Measurements from ENCODE around the gene KIF6.

KIF6 gene

GRCh38 chr6:39466631-39467030, 258.6 kb downstream of the KIF6 start:
- Histone ChIP-seq H3K4me2 (ENCODE audit: low read depth, low read length, poor library complexity, severe bottlenecking) (no peak overlapping the region), H3K9ac (ENCODE audit: low read depth, low read length, poor library complexity, severe bottlenecking) (no peak overlapping the region), H3F3A (ENCODE audit: low read depth) (no peaks in the 10 kb centered on the region), H2AFZ (ENCODE audit: low read length) (no peak overlapping the region), H3K27me3 (ENCODE audit: insufficient read depth, low read length, poor library complexity, severe bottlenecking) (no peaks in the 10 kb centered on the region), H3K36me3 (ENCODE audit: insufficient read depth, low read length) (no peaks in the 10 kb centered on the region), H3K4me3 (ENCODE audit: low read length, poor library complexity, severe bottlenecking) (no peak overlapping the region), H3K9me3 (ENCODE audit: insufficient read depth, low read depth, low read length) (no peaks in the 10 kb centered on the region), H3K4me1 (ENCODE audit: insufficient read depth, low read length, poor library complexity, severe bottlenecking) (no peaks in the 10 kb centered on the region), H3K79me2 (ENCODE audit: insufficient read depth, low read length) (no peaks in the 10 kb centered on the region), H4K20me1 (ENCODE audit: insufficient read depth, low read length, poor library complexity, severe bottlenecking) (no peaks in the 10 kb centered on the region), H3K9me2 (replicated peaks; ENCODE audit: low read depth, low read length) (no peaks in the 10 kb centered on the region)
- TF ChIP-seq, protein P1, sequence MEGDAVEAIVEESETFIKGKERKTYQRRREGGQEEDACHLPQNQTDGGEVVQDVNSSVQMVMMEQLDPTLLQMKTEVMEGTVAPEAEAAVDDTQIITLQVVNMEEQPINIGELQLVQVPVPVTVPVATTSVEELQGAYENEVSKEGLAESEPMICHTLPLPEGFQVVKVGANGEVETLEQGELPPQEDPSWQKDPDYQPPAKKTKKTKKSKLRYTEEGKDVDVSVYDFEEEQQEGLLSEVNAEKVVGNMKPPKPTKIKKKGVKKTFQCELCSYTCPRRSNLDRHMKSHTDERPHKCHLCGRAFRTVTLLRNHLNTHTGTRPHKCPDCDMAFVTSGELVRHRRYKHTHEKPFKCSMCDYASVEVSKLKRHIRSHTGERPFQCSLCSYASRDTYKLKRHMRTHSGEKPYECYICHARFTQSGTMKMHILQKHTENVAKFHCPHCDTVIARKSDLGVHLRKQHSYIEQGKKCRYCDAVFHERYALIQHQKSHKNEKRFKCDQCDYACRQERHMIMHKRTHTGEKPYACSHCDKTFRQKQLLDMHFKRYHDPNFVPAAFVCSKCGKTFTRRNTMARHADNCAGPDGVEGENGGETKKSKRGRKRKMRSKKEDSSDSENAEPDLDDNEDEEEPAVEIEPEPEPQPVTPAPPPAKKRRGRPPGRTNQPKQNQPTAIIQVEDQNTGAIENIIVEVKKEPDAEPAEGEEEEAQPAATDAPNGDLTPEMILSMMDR (conservative IDR thresholded peaks at IDR 0.05; ENCODE audit: low read length): no peak
- no peak for TF ChIP-seq EZH2phosphoT487 (IDR thresholded peaks at IDR 0.05; ENCODE audit: borderline replicate concordance)

- Histone ChIP-seq H4K20me1 (ENCODE audit: insufficient read depth, low read length, poor library complexity, severe bottlenecking) (no peaks in the 10 kb centered on the region), H3K36me3 (ENCODE audit: insufficient read depth, low read length) (no peaks in the 10 kb centered on the region), H3F3A (ENCODE audit: low read depth) (no peaks in the 10 kb centered on the region), H3K27me3 (ENCODE audit: insufficient read depth, low read length, poor library complexity, severe bottlenecking) (no peaks in the 10 kb centered on the region), H3K4me3 (ENCODE audit: low read length, poor library complexity, severe bottlenecking) (no peak overlapping the region), H3K9me2 (replicated peaks; ENCODE audit: low read depth, low read length) (no peaks in the 10 kb centered on the region), H3K79me2 (ENCODE audit: insufficient read depth, low read length) (no peaks in the 10 kb centered on the region), H2AFZ (ENCODE audit: low read length) (no peak overlapping the region), H3K4me1 (ENCODE audit: insufficient read depth, low read length, poor library complexity, severe bottlenecking) (no peaks in the 10 kb centered on the region), H3K9me3 (ENCODE audit: insufficient read depth, low read depth, low read length) (no peaks in the 10 kb centered on the region), H3K4me2 (ENCODE audit: low read depth, low read length, poor library complexity, severe bottlenecking) (no peak overlapping the region), H3K9ac (ENCODE audit: low read depth, low read length, poor library complexity, severe bottlenecking) (no peak overlapping the region)
- no peak for TF ChIP-seq EZH2phosphoT487 (IDR thresholded peaks at IDR 0.05; ENCODE audit: borderline replicate concordance)
- TF ChIP-seq, protein P1 (conservative IDR thresholded peaks at IDR 0.05; ENCODE audit: low read length): no peak
Measured at GRCh38 chr6:39465539-39465938, 259.7 kb downstream of the KIF6 start.

DNA sequence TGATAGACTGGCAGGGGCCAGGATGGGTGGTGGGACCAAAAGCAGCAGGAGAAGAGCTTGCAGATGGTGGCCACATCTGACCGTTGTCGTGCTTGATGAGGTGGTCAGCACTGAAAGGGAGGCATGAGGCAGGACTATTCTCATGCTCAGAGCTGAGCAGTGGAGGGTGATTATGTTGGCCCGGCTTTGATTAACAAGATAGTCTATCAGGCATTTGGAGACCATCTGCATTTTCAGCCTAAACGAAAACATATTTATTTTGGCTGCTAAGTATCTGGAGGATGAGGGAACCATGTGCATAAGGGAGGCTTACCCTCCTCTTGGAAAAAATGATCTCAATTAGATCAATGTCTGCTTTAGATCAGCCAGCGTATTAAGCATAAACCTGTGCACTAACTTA, 261.1 kb downstream of the KIF6 start:
- TF ChIP-seq, protein P1 (conservative IDR thresholded peaks at IDR 0.05; ENCODE audit: low read length): no peak
- TF ChIP-seq EZH2phosphoT487 (IDR thresholded peaks at IDR 0.05; ENCODE audit: borderline replicate concordance): no peak
- no peaks in the 10 kb centered on the region for H4K20me1 ChIP-seq (ENCODE audit: insufficient read depth, low read length, poor library complexity, severe bottlenecking)
- no peaks in the 10 kb centered on the region for H3K27me3 ChIP-seq (ENCODE audit: insufficient read depth, low read length, poor library complexity, severe bottlenecking)
- no peak overlapping the region for H3K9ac ChIP-seq (ENCODE audit: low read depth, low read length, poor library complexity, severe bottlenecking)
- H3K36me3 ChIP-seq (ENCODE audit: insufficient read depth, low read length): no peaks in the 10 kb centered on the region
- H3K4me1 ChIP-seq (ENCODE audit: insufficient read depth, low read length, poor library complexity, severe bottlenecking): no peaks in the 10 kb centered on the region
- no peak overlapping the region for H3K4me3 ChIP-seq (ENCODE audit: low read length, poor library complexity, severe bottlenecking)
- no peaks in the 10 kb centered on the region for H3F3A ChIP-seq (ENCODE audit: low read depth)
- no peak overlapping the region for H3K4me2 ChIP-seq (ENCODE audit: low read depth, low read length, poor library complexity, severe bottlenecking)
- no peaks in the 10 kb centered on the region for H3K9me3 ChIP-seq (ENCODE audit: insufficient read depth, low read depth, low read length)
- H2AFZ ChIP-seq (ENCODE audit: low read length): no peak overlapping the region
- no peaks in the 10 kb centered on the region for H3K79me2 ChIP-seq (ENCODE audit: insufficient read depth, low read length)
- H3K9me2 ChIP-seq (replicated peaks; ENCODE audit: low read depth, low read length): no peaks in the 10 kb centered on the region

All from Loucy (cell line).